Spleen (tissue), 7 donors: ENCODE results near the gene NSMCE4A.

ENCODE experiments used
- POLR2A ChIP-seq, 3 donors: fragments of 450-650 bp; IDR thresholded peaks; one replicate each; pipeline ENCODE4 v1.5.1; 2017; ENCODE audit warnings: antibody characterized with exemption in 3 of 3, mild to moderate bottlenecking in 1 of 3
- POLR2AphosphoS5 ChIP-seq, 3 donors: sonication (generic); formaldehyde crosslinking; IDR thresholded peaks; one replicate each; pipeline ENCODE4 v1.5.1; 2017; ENCODE audit warnings: antibody characterized with exemption in 3 of 3
- TF ChIP-seq, protein P1 (sequence below), 11 experiments: fragments of 200-600 bp in 7 of 11; fragments of 450-650 bp in 4 of 11; sonication (generic) in 4 of 11; IDR thresholded peaks in 8 of 11; conservative IDR thresholded peaks in 3 of 11; 1 replicate in 7 of 11; 2 replicates in 4 of 11; pipeline versions ENCODE4 v1.4.0 to v1.8.0; 2016 to 2021; ENCODE audit warnings: antibody characterized with exemption in 11 of 11, inconsistent platforms in 4 of 11, mild to moderate bottlenecking in 1 of 11
- donor health status: DM: no; HTN: no; CAD: no; lungs with moderate emphysema.
- donor health status: DM: no; HTN: no; CAD: no.
- donor health status: DM: no; HTN: no; CAD: no.

DNA sequence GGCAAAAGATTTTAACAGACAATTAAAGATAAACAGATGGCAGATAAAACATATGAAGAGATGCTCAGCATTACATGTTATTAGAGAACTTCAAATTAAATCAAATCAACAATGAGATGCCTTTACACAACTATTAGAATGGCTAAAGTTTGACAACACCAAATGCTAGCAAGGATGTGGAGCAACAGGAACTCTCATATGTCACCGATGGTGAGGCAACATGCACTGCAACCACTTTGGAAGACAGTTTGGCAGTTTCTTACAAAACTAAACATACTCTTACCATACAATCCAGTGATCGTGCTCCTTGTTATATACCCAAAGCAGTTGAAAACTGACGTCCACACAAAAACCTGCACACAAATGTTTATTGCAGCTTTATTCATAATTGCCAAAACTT is 33.5 kb downstream of the NSMCE4A start:
- TF ChIP-seq, protein P1, sequence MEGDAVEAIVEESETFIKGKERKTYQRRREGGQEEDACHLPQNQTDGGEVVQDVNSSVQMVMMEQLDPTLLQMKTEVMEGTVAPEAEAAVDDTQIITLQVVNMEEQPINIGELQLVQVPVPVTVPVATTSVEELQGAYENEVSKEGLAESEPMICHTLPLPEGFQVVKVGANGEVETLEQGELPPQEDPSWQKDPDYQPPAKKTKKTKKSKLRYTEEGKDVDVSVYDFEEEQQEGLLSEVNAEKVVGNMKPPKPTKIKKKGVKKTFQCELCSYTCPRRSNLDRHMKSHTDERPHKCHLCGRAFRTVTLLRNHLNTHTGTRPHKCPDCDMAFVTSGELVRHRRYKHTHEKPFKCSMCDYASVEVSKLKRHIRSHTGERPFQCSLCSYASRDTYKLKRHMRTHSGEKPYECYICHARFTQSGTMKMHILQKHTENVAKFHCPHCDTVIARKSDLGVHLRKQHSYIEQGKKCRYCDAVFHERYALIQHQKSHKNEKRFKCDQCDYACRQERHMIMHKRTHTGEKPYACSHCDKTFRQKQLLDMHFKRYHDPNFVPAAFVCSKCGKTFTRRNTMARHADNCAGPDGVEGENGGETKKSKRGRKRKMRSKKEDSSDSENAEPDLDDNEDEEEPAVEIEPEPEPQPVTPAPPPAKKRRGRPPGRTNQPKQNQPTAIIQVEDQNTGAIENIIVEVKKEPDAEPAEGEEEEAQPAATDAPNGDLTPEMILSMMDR (IDR thresholded peaks at IDR 0.05 in 8 of 11, conservative IDR thresholded peaks at IDR 0.05 in 3 of 11): no peak
- TF ChIP-seq POLR2A (IDR thresholded peaks at IDR 0.05) (no peak), POLR2AphosphoS5 (IDR thresholded peaks at IDR 0.05) (no peak)
